ENCODE measurements around the gene ASB9. TPM values are rescaled to one million over a fixed set of nuclear protein-coding genes. Genes with fewer than 3 reads are reported as not detected.
"Not testable (repeated sequence)": the region's sequence is repeated elsewhere in the genome, so short reads cannot be mapped to it uniquely, and the experiment has no call there.

ASB9 gene
- total RNA-seq, 1 experiment from 2014 or later = 0.11 TPM

DNA sequence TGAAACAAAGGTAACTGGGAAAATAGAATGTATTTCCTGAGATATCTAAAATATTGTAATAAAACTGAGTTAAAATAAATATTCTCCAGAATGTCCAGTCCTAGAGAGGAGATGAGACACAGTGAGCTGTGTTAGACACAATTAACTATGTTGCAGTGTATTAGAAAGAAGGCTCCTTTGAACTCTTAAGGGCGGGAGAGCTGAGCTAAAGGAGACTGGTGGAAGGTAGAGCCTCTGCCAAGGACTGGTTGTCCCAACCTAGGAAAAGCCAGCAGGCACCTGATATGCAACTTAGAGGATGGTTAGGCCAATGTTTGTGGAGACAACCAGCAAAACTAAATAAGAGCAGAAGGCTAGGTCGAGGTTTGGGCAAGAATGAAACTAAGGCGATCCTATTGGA lies 41.2 kb upstream of the ASB9 start (continued):
- TF ChIP-seq, protein P1, sequence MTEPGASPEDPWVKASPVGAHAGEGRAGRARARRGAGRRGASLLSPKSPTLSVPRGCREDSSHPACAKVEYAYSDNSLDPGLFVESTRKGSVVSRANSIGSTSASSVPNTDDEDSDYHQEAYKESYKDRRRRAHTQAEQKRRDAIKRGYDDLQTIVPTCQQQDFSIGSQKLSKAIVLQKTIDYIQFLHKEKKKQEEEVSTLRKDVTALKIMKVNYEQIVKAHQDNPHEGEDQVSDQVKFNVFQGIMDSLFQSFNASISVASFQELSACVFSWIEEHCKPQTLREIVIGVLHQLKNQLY (CRISPR knock-in tag; IDR thresholded peaks at IDR 0.05) = no peak
- TF ChIP-seq, protein P2, sequence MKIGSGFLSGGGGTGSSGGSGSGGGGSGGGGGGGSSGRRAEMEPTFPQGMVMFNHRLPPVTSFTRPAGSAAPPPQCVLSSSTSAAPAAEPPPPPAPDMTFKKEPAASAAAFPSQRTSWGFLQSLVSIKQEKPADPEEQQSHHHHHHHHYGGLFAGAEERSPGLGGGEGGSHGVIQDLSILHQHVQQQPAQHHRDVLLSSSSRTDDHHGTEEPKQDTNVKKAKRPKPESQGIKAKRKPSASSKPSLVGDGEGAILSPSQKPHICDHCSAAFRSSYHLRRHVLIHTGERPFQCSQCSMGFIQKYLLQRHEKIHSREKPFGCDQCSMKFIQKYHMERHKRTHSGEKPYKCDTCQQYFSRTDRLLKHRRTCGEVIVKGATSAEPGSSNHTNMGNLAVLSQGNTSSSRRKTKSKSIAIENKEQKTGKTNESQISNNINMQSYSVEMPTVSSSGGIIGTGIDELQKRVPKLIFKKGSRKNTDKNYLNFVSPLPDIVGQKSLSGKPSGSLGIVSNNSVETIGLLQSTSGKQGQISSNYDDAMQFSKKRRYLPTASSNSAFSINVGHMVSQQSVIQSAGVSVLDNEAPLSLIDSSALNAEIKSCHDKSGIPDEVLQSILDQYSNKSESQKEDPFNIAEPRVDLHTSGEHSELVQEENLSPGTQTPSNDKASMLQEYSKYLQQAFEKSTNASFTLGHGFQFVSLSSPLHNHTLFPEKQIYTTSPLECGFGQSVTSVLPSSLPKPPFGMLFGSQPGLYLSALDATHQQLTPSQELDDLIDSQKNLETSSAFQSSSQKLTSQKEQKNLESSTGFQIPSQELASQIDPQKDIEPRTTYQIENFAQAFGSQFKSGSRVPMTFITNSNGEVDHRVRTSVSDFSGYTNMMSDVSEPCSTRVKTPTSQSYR (CRISPR knock-in tag; IDR thresholded peaks at IDR 0.05) = no peak
- TF ChIP-seq NFYB (CRISPR knock-in tag; conservative IDR thresholded peaks at IDR 0.05; ENCODE audit: low read depth) = no peak
- no peak for TF ChIP-seq EMX1 (CRISPR knock-in tag; IDR thresholded peaks at IDR 0.05)
- TF ChIP-seq, protein P3, sequence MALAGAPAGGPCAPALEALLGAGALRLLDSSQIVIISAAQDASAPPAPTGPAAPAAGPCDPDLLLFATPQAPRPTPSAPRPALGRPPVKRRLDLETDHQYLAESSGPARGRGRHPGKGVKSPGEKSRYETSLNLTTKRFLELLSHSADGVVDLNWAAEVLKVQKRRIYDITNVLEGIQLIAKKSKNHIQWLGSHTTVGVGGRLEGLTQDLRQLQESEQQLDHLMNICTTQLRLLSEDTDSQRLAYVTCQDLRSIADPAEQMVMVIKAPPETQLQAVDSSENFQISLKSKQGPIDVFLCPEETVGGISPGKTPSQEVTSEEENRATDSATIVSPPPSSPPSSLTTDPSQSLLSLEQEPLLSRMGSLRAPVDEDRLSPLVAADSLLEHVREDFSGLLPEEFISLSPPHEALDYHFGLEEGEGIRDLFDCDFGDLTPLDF (CRISPR knock-in tag; IDR thresholded peaks at IDR 0.05) = no peak

DNA sequence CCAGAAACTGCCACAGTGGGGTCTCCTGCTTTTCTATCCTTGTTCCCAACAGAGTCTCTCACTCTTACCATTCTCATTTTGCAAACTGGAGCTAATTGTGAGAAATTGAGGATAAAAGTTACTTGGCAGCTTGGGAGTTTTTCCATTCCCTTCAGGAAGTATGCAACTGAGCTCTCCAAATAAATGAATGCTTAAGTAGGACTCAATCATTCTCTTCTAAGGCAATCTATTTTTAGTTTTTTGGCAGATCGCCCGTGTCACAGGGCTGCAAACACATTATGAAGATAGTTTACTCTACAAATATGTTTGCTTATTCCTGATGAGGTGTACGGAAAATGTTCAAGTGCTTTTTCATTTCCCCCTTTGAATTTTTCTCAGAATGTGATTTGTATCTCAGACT lies 40.2 kb upstream of the ASB9 start:
- no peak for TF ChIP-seq SP1 (CRISPR knock-in tag; conservative IDR thresholded peaks at IDR 0.05)
- no peak for TF ChIP-seq ZNF263 (CRISPR knock-in tag; IDR thresholded peaks at IDR 0.05; ENCODE audit: low read depth)
- no peak for TF ChIP-seq SOX15 (CRISPR knock-in tag; IDR thresholded peaks at IDR 0.05)
- no peak for TF ChIP-seq PRRX2 (CRISPR knock-in tag; IDR thresholded peaks at IDR 0.05)
- TF ChIP-seq CREB1 (CRISPR knock-in tag; IDR thresholded peaks at IDR 0.05) = no peak
- TF ChIP-seq, protein P4, sequence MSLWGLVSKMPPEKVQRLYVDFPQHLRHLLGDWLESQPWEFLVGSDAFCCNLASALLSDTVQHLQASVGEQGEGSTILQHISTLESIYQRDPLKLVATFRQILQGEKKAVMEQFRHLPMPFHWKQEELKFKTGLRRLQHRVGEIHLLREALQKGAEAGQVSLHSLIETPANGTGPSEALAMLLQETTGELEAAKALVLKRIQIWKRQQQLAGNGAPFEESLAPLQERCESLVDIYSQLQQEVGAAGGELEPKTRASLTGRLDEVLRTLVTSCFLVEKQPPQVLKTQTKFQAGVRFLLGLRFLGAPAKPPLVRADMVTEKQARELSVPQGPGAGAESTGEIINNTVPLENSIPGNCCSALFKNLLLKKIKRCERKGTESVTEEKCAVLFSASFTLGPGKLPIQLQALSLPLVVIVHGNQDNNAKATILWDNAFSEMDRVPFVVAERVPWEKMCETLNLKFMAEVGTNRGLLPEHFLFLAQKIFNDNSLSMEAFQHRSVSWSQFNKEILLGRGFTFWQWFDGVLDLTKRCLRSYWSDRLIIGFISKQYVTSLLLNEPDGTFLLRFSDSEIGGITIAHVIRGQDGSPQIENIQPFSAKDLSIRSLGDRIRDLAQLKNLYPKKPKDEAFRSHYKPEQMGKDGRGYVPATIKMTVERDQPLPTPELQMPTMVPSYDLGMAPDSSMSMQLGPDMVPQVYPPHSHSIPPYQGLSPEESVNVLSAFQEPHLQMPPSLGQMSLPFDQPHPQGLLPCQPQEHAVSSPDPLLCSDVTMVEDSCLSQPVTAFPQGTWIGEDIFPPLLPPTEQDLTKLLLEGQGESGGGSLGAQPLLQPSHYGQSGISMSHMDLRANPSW (CRISPR knock-in tag; conservative IDR thresholded peaks at IDR 0.05; ENCODE audit: low read depth) = no peak
- TF ChIP-seq TEAD4 (CRISPR knock-in tag; IDR thresholded peaks at IDR 0.05) = no peak
- TF ChIP-seq, protein P5, sequence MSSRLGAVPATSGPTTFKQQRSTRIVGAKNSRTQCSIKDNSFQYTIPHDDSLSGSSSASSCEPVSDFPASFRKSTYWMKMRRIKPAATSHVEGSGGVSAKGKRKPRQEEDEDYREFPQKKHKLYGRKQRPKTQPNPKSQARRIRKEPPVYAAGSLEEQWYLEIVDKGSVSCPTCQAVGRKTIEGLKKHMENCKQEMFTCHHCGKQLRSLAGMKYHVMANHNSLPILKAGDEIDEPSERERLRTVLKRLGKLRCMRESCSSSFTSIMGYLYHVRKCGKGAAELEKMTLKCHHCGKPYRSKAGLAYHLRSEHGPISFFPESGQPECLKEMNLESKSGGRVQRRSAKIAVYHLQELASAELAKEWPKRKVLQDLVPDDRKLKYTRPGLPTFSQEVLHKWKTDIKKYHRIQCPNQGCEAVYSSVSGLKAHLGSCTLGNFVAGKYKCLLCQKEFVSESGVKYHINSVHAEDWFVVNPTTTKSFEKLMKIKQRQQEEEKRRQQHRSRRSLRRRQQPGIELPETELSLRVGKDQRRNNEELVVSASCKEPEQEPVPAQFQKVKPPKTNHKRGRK (CRISPR knock-in tag; IDR thresholded peaks at IDR 0.05; ENCODE audit: borderline replicate concordance) = no peak
- TF ChIP-seq NR2C2 (CRISPR knock-in tag; IDR thresholded peaks at IDR 0.05) = no peak
- TF ChIP-seq RORB (CRISPR knock-in tag; IDR thresholded peaks at IDR 0.05) = no peak
- no peak for TF ChIP-seq ZNF317 (CRISPR knock-in tag; IDR thresholded peaks at IDR 0.05; ENCODE audit: borderline replicate concordance, low read depth)
- TF ChIP-seq, protein P6, sequence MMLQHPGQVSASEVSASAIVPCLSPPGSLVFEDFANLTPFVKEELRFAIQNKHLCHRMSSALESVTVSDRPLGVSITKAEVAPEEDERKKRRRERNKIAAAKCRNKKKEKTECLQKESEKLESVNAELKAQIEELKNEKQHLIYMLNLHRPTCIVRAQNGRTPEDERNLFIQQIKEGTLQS (CRISPR knock-in tag; conservative IDR thresholded peaks at IDR 0.05) = no peak
- no peak overlapping the region for H3K4me3 Mint-ChIP-seq
- ATAC-seq = no peak
- no peak overlapping the region for H3K27ac Mint-ChIP-seq
- POLR2A ChIA-PET = no interaction called here
- DNase-seq (ENCODE audit: low spot score) = no peak
- no peaks in the 10 kb centered on the region for H3K9me3 Mint-ChIP-seq
- H3K36me3 Mint-ChIP-seq = no peaks in the 10 kb centered on the region
- H3K4me1 Mint-ChIP-seq = no peaks in the 10 kb centered on the region
- H3K27me3 Mint-ChIP-seq (ENCODE audit: low read depth) = no peaks in the 10 kb centered on the region
- CTCF ChIA-PET = no interaction called here

DNA sequence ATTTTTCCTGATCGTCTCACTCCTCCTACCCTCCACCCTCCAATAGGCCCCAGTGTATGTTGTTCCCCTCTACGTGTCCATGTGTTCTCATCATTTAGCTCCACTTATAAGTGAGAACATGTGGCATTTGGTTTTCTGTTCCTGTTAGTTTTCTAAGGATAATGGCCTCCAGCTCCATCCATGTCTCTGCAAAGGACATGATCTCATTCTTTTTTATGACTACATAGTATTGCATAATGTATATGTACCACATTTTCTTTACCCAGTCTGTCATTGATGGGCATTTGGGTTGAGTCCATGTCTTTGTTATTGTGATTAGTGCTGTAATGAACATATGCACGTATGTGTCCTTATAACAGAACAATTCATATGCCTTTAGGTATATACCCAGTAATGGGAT lies 36.0 kb upstream of the ASB9 start:
- H3K9me3 Mint-ChIP-seq; H3K4me1 Mint-ChIP-seq; H3K36me3 Mint-ChIP-seq; H3K27me3 Mint-ChIP-seq (ENCODE audit: low read depth); POLR2A ChIA-PET; H3K27ac Mint-ChIP-seq; DNase-seq (ENCODE audit: low spot score); ATAC-seq; H3K4me3 Mint-ChIP-seq; CTCF ChIA-PET: not testable (repeated sequence)
